Fibroblast of mammary gland (primary cell): ENCODE results near the gene RARA.
A peak's percentile ranks its signal among the peaks of the same experiment; 100 is the strongest.

Experiments used
- DNase-seq: peaks from one replicate; pipeline ENCODE4 v3.0.0-alpha.2; 2010; ENCODE audit warnings: low read depth
- H3K4me3 ChIP-seq: 2 replicates; pipeline ENCODE4 v1.5.1; 2011; ENCODE audit warnings: low read depth, mild to moderate bottlenecking, low read length, moderate library complexity; ENCODE audit not compliant: control insufficient read depth
- CTCF ChIP-seq: conservative IDR thresholded peaks from 2 replicates; pipeline ENCODE4 v1.5.1; 2011; ENCODE audit warnings: low read depth, low read length, inconsistent platforms; ENCODE audit not compliant: control insufficient read depth, insufficient read depth

RARA gene

GRCh38 chr17:40402668-40403067 is 93.7 kb downstream of the RARA start:
- peak; percentile 4 for TF ChIP-seq CTCF
- no peak for DNase-seq
- no peak overlapping the region for H3K4me3 ChIP-seq

GRCh38 chr17:40404003-40404402 is 95.0 kb downstream of the RARA start:
- H3K4me3 ChIP-seq = no peak overlapping the region
- no peak for DNase-seq
- no peak for TF ChIP-seq CTCF
